GM23338 (cell line): Measurements from ENCODE around the gene LRCH4. TPM values are rescaled to one million over a fixed set of nuclear protein-coding genes. Genes with fewer than 3 reads are reported as not detected.

Experiments used
- CREB1 ChIP-seq: fragments of 250-450 bp; sonication (Bioruptor Pico); IDR thresholded peaks from 2 replicates; pipeline ENCODE4 v1.5.0; 2020; ENCODE audit warnings: low read depth, mild to moderate bottlenecking, moderate library complexity
- EZH2 ChIP-seq: fragments of 200-600 bp; sonication (generic); IDR thresholded peaks from one replicate; pipeline ENCODE4 v1.8.0; 2017; ENCODE audit warnings: antibody characterized with exemption, mild to moderate bottlenecking, low read depth; ENCODE audit not compliant: unreplicated experiment
- POLR2AphosphoS5 ChIP-seq: IDR thresholded peaks from 2 replicates; pipeline ENCODE4 v1.6.1; 2016; ENCODE audit warnings: antibody characterized with exemption, low read depth
- ZNF114 ChIP-seq: fragments of 250-450 bp; sonication (Bioruptor Pico); IDR thresholded peaks from 2 replicates; pipeline ENCODE4 v1.5.0; 2020; ENCODE audit warnings: mild to moderate bottlenecking, moderate library complexity
- polyA plus RNA-seq: library from polyadenylated mRNA; unstranded; fragments of >200 nt; fragmentation: Nextera tagmentation; extraction: Ambion mirVana; gene quantifications from 2 replicates; pipeline ENCODE4 v1.2.1, GENCODE V29; 2016
- total RNA-seq: library from RNA; depleted of rRNA; stranded (reverse); fragments of >200 nt; shearing (Covaris generic); gene quantifications from 2 replicates; pipeline ENCODE4 v1.2.3, GENCODE V29; 2014
- TF ChIP-seq, protein P1 (sequence below): fragments of 250-450 bp; sonication (Bioruptor Pico); IDR thresholded peaks from 2 replicates; pipeline ENCODE4 v1.5.0; 2020; ENCODE audit warnings: mild to moderate bottlenecking, moderate library complexity
- TF ChIP-seq, protein P2 (sequence below): IDR thresholded peaks from one replicate; pipeline ENCODE4 v1.6.1; 2018; ENCODE audit warnings: antibody characterized with exemption; ENCODE audit not compliant: unreplicated experiment
- TF ChIP-seq, protein P3 (sequence below), 2 experiments: fragments of 200-600 bp in 1 of 2; sonication (generic) in 1 of 2; conservative IDR thresholded peaks; 2 replicates each; pipeline versions ENCODE4 v1.5.1 to v1.6.1; 2016 to 2017; ENCODE audit warnings: antibody characterized with exemption in 2 of 2, low read depth in 2 of 2, mild to moderate bottlenecking in 2 of 2, moderate library complexity in 1 of 2
- TF ChIP-seq, protein P4 (sequence below): IDR thresholded peaks from 2 replicates; pipeline ENCODE4 v1.6.1; 2016; ENCODE audit warnings: antibody characterized with exemption

Gene LRCH4
- total and polyA plus RNA-seq, 2 experiments from 2014 or later: 21.4 to 51.0 TPM

DNA sequence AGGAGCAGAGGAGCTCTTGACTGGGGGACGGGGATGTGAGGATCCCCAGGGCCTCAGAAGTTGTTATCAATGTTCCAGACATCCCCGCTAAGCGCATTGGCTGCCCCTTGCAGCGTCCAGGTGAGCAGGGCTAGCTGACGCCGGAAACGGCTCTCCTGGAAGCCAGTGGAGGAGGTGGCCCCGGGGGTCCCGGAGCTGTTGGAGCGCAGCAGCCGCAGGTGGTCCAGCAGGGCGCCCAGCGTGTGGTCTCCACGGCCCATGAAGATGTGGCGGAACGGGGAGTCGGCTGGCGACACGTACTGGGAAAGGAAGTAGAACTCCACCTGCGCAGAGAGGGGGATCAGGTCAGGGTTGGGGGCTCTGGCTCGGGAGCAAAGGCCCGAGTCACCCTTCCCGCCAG is 34.9 kb upstream of the LRCH4 start (continued):
- TF ChIP-seq, protein P1, sequence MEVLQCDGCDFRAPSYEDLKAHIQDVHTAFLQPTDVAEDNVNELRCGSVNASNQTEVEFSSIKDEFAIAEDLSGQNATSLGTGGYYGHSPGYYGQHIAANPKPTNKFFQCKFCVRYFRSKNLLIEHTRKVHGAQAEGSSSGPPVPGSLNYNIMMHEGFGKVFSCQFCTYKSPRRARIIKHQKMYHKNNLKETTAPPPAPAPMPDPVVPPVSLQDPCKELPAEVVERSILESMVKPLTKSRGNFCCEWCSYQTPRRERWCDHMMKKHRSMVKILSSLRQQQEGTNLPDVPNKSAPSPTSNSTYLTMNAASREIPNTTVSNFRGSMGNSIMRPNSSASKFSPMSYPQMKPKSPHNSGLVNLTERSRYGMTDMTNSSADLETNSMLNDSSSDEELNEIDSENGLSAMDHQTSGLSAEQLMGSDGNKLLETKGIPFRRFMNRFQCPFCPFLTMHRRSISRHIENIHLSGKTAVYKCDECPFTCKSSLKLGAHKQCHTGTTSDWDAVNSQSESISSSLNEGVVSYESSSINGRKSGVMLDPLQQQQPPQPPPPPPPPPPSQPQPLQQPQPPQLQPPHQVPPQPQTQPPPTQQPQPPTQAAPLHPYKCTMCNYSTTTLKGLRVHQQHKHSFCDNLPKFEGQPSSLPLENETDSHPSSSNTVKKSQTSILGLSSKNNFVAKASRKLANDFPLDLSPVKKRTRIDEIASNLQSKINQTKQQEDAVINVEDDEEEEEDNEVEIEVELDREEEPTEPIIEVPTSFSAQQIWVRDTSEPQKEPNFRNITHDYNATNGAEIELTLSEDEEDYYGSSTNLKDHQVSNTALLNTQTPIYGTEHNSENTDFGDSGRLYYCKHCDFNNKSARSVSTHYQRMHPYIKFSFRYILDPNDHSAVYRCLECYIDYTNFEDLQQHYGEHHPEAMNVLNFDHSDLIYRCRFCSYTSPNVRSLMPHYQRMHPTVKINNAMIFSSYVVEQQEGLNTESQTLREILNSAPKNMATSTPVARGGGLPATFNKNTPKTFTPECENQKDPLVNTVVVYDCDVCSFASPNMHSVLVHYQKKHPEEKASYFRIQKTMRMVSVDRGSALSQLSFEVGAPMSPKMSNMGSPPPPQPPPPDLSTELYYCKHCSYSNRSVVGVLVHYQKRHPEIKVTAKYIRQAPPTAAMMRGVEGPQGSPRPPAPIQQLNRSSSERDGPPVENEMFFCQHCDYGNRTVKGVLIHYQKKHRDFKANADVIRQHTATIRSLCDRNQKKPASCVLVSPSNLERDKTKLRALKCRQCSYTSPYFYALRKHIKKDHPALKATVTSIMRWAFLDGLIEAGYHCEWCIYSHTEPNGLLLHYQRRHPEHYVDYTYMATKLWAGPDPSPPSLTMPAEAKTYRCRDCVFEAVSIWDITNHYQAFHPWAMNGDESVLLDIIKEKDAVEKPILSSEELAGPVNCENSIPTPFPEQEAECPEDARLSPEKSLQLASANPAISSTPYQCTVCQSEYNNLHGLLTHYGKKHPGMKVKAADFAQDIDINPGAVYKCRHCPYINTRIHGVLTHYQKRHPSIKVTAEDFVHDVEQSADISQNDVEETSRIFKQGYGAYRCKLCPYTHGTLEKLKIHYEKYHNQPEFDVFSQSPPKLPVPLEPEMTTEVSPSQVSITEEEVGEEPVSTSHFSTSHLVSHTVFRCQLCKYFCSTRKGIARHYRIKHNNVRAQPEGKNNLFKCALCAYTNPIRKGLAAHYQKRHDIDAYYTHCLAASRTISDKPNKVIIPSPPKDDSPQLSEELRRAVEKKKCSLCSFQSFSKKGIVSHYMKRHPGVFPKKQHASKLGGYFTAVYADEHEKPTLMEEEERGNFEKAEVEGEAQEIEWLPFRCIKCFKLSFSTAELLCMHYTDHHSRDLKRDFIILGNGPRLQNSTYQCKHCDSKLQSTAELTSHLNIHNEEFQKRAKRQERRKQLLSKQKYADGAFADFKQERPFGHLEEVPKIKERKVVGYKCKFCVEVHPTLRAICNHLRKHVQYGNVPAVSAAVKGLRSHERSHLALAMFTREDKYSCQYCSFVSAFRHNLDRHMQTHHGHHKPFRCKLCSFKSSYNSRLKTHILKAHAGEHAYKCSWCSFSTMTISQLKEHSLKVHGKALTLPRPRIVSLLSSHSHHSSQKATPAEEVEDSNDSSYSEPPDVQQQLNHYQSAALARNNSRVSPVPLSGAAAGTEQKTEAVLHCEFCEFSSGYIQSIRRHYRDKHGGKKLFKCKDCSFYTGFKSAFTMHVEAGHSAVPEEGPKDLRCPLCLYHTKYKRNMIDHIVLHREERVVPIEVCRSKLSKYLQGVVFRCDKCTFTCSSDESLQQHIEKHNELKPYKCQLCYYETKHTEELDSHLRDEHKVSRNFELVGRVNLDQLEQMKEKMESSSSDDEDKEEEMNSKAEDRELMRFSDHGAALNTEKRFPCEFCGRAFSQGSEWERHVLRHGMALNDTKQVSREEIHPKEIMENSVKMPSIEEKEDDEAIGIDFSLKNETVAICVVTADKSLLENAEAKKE (CRISPR knock-in tag): no peak
- TF ChIP-seq EZH2 (no peak), CREB1 (no peak), POLR2AphosphoS5 (no peak), ZNF114 (CRISPR knock-in tag) (no peak)
- TF ChIP-seq, protein P2, sequence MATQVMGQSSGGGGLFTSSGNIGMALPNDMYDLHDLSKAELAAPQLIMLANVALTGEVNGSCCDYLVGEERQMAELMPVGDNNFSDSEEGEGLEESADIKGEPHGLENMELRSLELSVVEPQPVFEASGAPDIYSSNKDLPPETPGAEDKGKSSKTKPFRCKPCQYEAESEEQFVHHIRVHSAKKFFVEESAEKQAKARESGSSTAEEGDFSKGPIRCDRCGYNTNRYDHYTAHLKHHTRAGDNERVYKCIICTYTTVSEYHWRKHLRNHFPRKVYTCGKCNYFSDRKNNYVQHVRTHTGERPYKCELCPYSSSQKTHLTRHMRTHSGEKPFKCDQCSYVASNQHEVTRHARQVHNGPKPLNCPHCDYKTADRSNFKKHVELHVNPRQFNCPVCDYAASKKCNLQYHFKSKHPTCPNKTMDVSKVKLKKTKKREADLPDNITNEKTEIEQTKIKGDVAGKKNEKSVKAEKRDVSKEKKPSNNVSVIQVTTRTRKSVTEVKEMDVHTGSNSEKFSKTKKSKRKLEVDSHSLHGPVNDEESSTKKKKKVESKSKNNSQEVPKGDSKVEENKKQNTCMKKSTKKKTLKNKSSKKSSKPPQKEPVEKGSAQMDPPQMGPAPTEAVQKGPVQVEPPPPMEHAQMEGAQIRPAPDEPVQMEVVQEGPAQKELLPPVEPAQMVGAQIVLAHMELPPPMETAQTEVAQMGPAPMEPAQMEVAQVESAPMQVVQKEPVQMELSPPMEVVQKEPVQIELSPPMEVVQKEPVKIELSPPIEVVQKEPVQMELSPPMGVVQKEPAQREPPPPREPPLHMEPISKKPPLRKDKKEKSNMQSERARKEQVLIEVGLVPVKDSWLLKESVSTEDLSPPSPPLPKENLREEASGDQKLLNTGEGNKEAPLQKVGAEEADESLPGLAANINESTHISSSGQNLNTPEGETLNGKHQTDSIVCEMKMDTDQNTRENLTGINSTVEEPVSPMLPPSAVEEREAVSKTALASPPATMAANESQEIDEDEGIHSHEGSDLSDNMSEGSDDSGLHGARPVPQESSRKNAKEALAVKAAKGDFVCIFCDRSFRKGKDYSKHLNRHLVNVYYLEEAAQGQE: no peak
- TF ChIP-seq, protein P3, sequence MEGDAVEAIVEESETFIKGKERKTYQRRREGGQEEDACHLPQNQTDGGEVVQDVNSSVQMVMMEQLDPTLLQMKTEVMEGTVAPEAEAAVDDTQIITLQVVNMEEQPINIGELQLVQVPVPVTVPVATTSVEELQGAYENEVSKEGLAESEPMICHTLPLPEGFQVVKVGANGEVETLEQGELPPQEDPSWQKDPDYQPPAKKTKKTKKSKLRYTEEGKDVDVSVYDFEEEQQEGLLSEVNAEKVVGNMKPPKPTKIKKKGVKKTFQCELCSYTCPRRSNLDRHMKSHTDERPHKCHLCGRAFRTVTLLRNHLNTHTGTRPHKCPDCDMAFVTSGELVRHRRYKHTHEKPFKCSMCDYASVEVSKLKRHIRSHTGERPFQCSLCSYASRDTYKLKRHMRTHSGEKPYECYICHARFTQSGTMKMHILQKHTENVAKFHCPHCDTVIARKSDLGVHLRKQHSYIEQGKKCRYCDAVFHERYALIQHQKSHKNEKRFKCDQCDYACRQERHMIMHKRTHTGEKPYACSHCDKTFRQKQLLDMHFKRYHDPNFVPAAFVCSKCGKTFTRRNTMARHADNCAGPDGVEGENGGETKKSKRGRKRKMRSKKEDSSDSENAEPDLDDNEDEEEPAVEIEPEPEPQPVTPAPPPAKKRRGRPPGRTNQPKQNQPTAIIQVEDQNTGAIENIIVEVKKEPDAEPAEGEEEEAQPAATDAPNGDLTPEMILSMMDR (conservative IDR thresholded peaks at IDR 0.05; ENCODE audit: low read depth in 2 of 2): no peak
- TF ChIP-seq, protein P4, sequence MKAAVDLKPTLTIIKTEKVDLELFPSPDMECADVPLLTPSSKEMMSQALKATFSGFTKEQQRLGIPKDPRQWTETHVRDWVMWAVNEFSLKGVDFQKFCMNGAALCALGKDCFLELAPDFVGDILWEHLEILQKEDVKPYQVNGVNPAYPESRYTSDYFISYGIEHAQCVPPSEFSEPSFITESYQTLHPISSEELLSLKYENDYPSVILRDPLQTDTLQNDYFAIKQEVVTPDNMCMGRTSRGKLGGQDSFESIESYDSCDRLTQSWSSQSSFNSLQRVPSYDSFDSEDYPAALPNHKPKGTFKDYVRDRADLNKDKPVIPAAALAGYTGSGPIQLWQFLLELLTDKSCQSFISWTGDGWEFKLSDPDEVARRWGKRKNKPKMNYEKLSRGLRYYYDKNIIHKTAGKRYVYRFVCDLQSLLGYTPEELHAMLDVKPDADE: no peak
